MM.1S (cell line): ENCODE results near the gene GJC1.

ENCODE experiments used
- DNase-seq: peaks from one replicate; pipeline ENCODE4 v3.0.0-alpha.2; 2015
- H2AFZ ChIP-seq: fragments of 300-600 bp; sonication (generic); 2 replicates; pipeline ENCODE4 v1.6.0; 2016; ENCODE audit warnings: antibody characterized with exemption, low read length
- H3F3A ChIP-seq: fragments of 300-600 bp; sonication (generic); 2 replicates; pipeline ENCODE4 v1.6.1; 2016; ENCODE audit warnings: mild to moderate bottlenecking, antibody characterized with exemption, low read length, moderate library complexity, mixed read lengths; ENCODE audit not compliant: insufficient read depth
- H3K27ac ChIP-seq: fragments of 300-600 bp; sonication (generic); 2 replicates; pipeline ENCODE4 v1.5.1; 2016; ENCODE audit warnings: mild to moderate bottlenecking, low read length
- H3K27me3 ChIP-seq: fragments of 300-600 bp; sonication (generic); replicated peaks from 2 replicates; pipeline ENCODE4 v1.6.0; 2016; ENCODE audit warnings: low read length; ENCODE audit not compliant: insufficient read depth
- H3K36me3 ChIP-seq: fragments of 300-600 bp; sonication (generic); replicated peaks from 2 replicates; pipeline ENCODE4 v1.6.1; 2016; ENCODE audit warnings: mild to moderate bottlenecking, low read length, mixed read lengths; ENCODE audit not compliant: insufficient read depth
- H3K4me1 ChIP-seq: fragments of 300-600 bp; sonication (generic); 2 replicates; pipeline ENCODE4 v1.6.1; 2016; ENCODE audit warnings: low read length, mixed read lengths
- H3K4me2 ChIP-seq: fragments of 300-600 bp; sonication (generic); 2 replicates; pipeline ENCODE4 v1.6.0; 2016; ENCODE audit warnings: low read depth, low read length
- H3K4me3 ChIP-seq: fragments of 300-600 bp; sonication (generic); 2 replicates; pipeline ENCODE4 v1.5.1; 2016; ENCODE audit warnings: low read length, mixed read lengths
- H3K79me2 ChIP-seq: fragments of 300-600 bp; sonication (generic); 2 replicates; pipeline ENCODE4 v1.6.1; 2016; ENCODE audit warnings: mixed run types, low read length, mixed read lengths
- H3K9ac ChIP-seq: fragments of 300-600 bp; sonication (generic); 2 replicates; pipeline ENCODE4 v1.6.1; 2016; ENCODE audit warnings: low read length, mixed read lengths
- H3K9me2 ChIP-seq: fragments of 300-600 bp; sonication (generic); replicated peaks from 2 replicates; pipeline ENCODE4 v1.6.1; 2016; ENCODE audit warnings: mild to moderate bottlenecking, low read length, mixed read lengths; ENCODE audit not compliant: insufficient read depth
- H3K9me3 ChIP-seq: fragments of 300-600 bp; sonication (generic); replicated peaks from 2 replicates; pipeline ENCODE4 v1.6.1; 2016; ENCODE audit warnings: mild to moderate bottlenecking, low read length, mixed read lengths; ENCODE audit not compliant: insufficient read depth
- H4K20me1 ChIP-seq: fragments of 300-600 bp; sonication (generic); 2 replicates; pipeline ENCODE4 v1.6.1; 2016; ENCODE audit warnings: mild to moderate bottlenecking, low read length, moderate library complexity, mixed read lengths; ENCODE audit not compliant: insufficient read depth
- EZH2 ChIP-seq: fragments of 300-600 bp; sonication (generic); optimal IDR thresholded peaks from 2 replicates; pipeline ENCODE3; 2017; ENCODE audit warnings: low read depth, mild to moderate bottlenecking, antibody characterized with exemption, low read length, mixed read lengths
- EZH2phosphoT487 ChIP-seq: fragments of 300-600 bp; sonication (generic); IDR thresholded peaks from 2 replicates; pipeline ENCODE4 v1.6.1; 2018; ENCODE audit warnings: antibody characterized with exemption, low read length
- TF ChIP-seq, protein P1 (sequence below): fragments of 300-600 bp; sonication (generic); IDR thresholded peaks from 2 replicates; pipeline ENCODE4 v1.5.1; 2016; ENCODE audit warnings: antibody characterized with exemption, low read length, mixed read lengths

Gene GJC1

DNA sequence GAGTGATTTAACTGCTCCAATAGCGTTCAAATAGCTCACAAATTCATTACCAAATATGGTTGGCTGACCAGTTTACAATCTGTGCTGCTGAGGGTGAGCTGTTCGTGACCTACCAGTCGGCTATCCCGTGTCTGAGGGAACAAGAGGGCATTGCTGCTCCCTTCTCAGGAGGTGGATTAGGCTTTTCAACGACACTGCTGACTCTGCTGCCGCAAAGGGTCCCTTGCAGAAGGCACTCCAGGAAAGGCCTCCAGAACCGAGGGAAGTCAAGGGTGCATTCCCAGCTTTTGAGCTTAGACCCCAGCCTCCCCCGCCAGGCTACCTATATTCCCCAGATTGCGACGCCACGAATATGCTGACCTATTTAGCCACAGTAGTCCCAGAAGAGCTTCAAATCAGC is 32.3 kb downstream of the GJC1 start:
- Histone ChIP-seq H3K79me2 (no peaks in the 10 kb centered on the region), H2AFZ (no peak overlapping the region), H3K27ac (no peak overlapping the region), H3K36me3 (no peaks in the 10 kb centered on the region), H3K9me3 (no peaks in the 10 kb centered on the region), H4K20me1 (no peaks in the 10 kb centered on the region), H3K4me1 (peaks cover 8% of the 10 kb centered on the region; the same call in 1 of the 2 replicates), H3K9me2 (no peaks in the 10 kb centered on the region), H3F3A (no peaks in the 10 kb centered on the region), H3K4me3 (no peak overlapping the region), H3K4me2 (no peak overlapping the region), H3K27me3 (no peaks in the 10 kb centered on the region), H3K9ac (no peak overlapping the region)
- DNase-seq, result no peak
- no peak for TF ChIP-seq EZH2phosphoT487
- TF ChIP-seq, protein P1, sequence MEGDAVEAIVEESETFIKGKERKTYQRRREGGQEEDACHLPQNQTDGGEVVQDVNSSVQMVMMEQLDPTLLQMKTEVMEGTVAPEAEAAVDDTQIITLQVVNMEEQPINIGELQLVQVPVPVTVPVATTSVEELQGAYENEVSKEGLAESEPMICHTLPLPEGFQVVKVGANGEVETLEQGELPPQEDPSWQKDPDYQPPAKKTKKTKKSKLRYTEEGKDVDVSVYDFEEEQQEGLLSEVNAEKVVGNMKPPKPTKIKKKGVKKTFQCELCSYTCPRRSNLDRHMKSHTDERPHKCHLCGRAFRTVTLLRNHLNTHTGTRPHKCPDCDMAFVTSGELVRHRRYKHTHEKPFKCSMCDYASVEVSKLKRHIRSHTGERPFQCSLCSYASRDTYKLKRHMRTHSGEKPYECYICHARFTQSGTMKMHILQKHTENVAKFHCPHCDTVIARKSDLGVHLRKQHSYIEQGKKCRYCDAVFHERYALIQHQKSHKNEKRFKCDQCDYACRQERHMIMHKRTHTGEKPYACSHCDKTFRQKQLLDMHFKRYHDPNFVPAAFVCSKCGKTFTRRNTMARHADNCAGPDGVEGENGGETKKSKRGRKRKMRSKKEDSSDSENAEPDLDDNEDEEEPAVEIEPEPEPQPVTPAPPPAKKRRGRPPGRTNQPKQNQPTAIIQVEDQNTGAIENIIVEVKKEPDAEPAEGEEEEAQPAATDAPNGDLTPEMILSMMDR, result no peak
- no peak for TF ChIP-seq EZH2

DNA sequence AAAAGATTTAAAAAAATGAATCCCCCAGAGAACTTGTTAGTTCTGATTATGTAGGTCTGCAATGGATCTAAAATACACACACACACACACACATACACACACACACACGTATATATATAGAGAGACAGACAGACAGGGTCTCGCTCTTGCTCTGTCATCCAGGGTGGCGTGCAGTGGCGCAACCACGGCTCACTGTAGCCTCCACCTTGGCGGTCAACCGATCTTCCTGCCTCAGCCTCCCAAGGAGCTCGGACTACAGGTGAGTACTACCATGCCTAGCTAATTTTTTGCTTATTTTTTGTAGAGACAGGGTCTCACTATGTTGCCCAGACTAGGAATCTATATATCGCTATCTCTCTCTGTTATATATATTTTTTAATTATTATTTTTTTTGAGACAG is 33.4 kb downstream of the GJC1 start:
- no peak overlapping the region for H2AFZ ChIP-seq
- H3K4me2 ChIP-seq, result no peak overlapping the region
- H3K27ac ChIP-seq, result no peak overlapping the region
- H3K9me3 ChIP-seq, result no peaks in the 10 kb centered on the region
- no peaks in the 10 kb centered on the region for H3K27me3 ChIP-seq
- H3K4me1 ChIP-seq, result peaks cover 8% of the 10 kb centered on the region; the same call in 1 of the 2 replicates
- no peaks in the 10 kb centered on the region for H4K20me1 ChIP-seq
- no peak overlapping the region for H3K9ac ChIP-seq
- H3K9me2 ChIP-seq, result no peaks in the 10 kb centered on the region
- TF ChIP-seq EZH2phosphoT487, result no peak
- TF ChIP-seq EZH2, result no peak
- TF ChIP-seq, protein P1, result no peak
- H3K79me2 ChIP-seq, result no peaks in the 10 kb centered on the region
- DNase-seq, result no peak
- H3K4me3 ChIP-seq, result no peak overlapping the region
- no peaks in the 10 kb centered on the region for H3K36me3 ChIP-seq
- no peaks in the 10 kb centered on the region for H3F3A ChIP-seq

DNA sequence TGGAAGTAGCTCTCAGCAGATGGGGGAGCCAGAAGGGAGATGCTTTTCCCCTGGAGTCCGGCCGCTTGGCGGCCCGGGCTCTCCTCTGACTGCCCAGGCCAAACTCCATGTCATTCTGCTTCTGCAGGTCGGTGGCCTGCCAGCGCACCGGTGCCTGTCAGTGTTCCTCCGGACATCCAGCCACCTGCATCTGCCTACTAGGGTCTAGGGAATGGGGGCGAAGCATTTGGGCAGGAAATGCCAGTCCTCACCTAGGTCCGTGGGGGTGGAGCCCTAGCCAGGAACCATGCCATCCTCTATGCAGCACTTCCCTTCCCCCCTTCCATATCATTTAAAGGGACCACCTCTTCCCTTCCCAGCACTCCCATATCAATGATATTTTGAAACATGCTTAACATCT is 34.2 kb downstream of the GJC1 start:
- no peak overlapping the region for H3K9ac ChIP-seq
- H3K9me2 ChIP-seq, result no peaks in the 10 kb centered on the region
- no peaks in the 10 kb centered on the region for H3K9me3 ChIP-seq
- no peaks in the 10 kb centered on the region for H4K20me1 ChIP-seq
- H3K79me2 ChIP-seq, result no peaks in the 10 kb centered on the region
- H3K27me3 ChIP-seq, result no peaks in the 10 kb centered on the region
- no peak overlapping the region for H3K4me2 ChIP-seq
- no peak overlapping the region for H2AFZ ChIP-seq
- no peak for DNase-seq
- no peaks in the 10 kb centered on the region for H3F3A ChIP-seq
- H3K27ac ChIP-seq, result no peak overlapping the region
- H3K4me3 ChIP-seq, result no peak overlapping the region
- TF ChIP-seq, protein P1, result no peak
- TF ChIP-seq EZH2, result no peak
- H3K4me1 ChIP-seq, result peaks cover 8% of the 10 kb centered on the region; the same call in 1 of the 2 replicates
- no peaks in the 10 kb centered on the region for H3K36me3 ChIP-seq
